ENCODE results near the gene GNAQ. TPM values are rescaled to one million over a fixed set of nuclear protein-coding genes. Genes with fewer than 3 reads are reported as not detected.
A peak's percentile ranks its signal among the peaks of the same experiment; 100 is the strongest.

The GNAQ gene
- total and polyA plus RNA-seq, 2 experiments from 2014 or later, result 25.7 to 47.9 TPM

DNA sequence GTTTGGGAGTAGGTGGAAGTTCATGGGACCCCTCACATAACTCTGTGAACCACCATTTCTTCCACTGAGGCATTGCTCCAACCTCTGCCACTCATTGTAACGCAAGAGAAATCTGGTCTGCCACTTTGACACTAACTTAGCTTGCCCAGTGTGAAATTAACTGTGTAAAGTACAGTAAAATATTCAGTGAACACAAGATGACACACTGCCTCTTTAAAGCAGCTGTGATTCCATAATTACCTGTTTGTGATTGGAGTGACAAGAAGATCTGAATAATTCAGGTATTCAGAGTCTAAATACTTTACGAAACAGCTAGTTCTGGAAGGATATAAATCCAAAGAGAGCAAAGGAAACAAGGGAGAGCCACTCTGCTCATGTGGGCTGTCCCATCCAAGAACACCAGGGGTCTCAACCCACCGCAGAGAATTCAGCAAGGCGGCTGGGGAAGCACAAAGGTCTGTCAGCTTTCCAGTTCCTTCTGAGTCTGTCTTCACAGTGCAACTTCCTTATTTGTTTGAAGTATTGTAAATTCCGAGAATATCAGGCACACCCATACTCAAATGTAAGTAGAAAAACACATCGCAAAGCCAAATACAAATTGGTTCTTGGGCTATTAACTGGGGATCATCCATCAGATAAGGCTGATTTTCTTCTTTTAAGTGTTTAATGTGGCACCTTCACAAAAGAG lies 86.9 kb downstream of the GNAQ start:
- no peaks in the 10 kb centered on the region for H3K36me3 ChIP-seq (replicated peaks; ENCODE audit: insufficient read depth, low read depth)
- no peaks in the 10 kb centered on the region for H3K9me3 ChIP-seq (ENCODE audit: low read depth)
- no peak overlapping the region for H2AFZ ChIP-seq
- H3K4me2 ChIP-seq, result peak overlapping the region; percentile 56
- peak overlapping the region; percentile 77 for H3K27ac ChIP-seq
- peaks cover 39% of the 10 kb centered on the region for H3K4me1 ChIP-seq (ENCODE audit: insufficient read depth)
- no peaks in the 10 kb centered on the region for H3K9me2 ChIP-seq (replicated peaks; ENCODE audit: insufficient read depth)
- H3K79me2 ChIP-seq, result peaks cover 87% of the 10 kb centered on the region
- no peaks in the 10 kb centered on the region for H3K27me3 ChIP-seq
- peaks cover 14% of the 10 kb centered on the region for H4K20me1 ChIP-seq (ENCODE audit: insufficient read depth, poor library complexity, severe bottlenecking)
- 43% methylated on average over 6 of the region's 6 CpGs for WGBS (ENCODE audit: low lambda C conversion rate, missing lambda C conversion rate)
- no peak overlapping the region for H3K4me3 ChIP-seq
- peak; percentile 64 for DNase-seq (ENCODE audit: low spot score)
- TF ChIP-seq EZH2phosphoT487 (IDR thresholded peaks at IDR 0.05; ENCODE audit: low read depth, severe bottlenecking, unreplicated experiment) (no peak), CTCF (IDR thresholded peaks at IDR 0.05; ENCODE audit: poor library complexity) (peak; percentile 32), EZH2 (IDR thresholded peaks at IDR 0.05; ENCODE audit: borderline replicate concordance) (no peak)

- no peaks in the 10 kb centered on the region for H3K9me3 ChIP-seq (ENCODE audit: low read depth)
- H3K36me3 ChIP-seq (replicated peaks; ENCODE audit: insufficient read depth, low read depth), result no peaks in the 10 kb centered on the region
- no peak overlapping the region for H3K4me3 ChIP-seq
- no peak for TF ChIP-seq CTCF (IDR thresholded peaks at IDR 0.05; ENCODE audit: poor library complexity)
- TF ChIP-seq EZH2 (IDR thresholded peaks at IDR 0.05; ENCODE audit: borderline replicate concordance), result no peak
- no peak for TF ChIP-seq EZH2phosphoT487 (IDR thresholded peaks at IDR 0.05; ENCODE audit: low read depth, severe bottlenecking, unreplicated experiment)
- peaks cover 6% of the 10 kb centered on the region for H4K20me1 ChIP-seq (ENCODE audit: insufficient read depth, poor library complexity, severe bottlenecking)
- H3K9me2 ChIP-seq (replicated peaks; ENCODE audit: insufficient read depth), result no peaks in the 10 kb centered on the region
- 62% methylated on average over 4 of the region's 4 CpGs for WGBS (ENCODE audit: low lambda C conversion rate, missing lambda C conversion rate)
- H3K27ac ChIP-seq, result peak overlapping the region; percentile 25
- peaks cover 39% of the 10 kb centered on the region for H3K4me1 ChIP-seq (ENCODE audit: insufficient read depth)
- no peak overlapping the region for H2AFZ ChIP-seq
- no peak overlapping the region for H3K4me2 ChIP-seq
- DNase-seq (ENCODE audit: low spot score), result no peak
- H3K27me3 ChIP-seq, result no peaks in the 10 kb centered on the region
- H3K79me2 ChIP-seq, result peaks cover 87% of the 10 kb centered on the region
These were observed 88.6 kb downstream of the GNAQ start for GRCh38 chr9:77943057-77943456.

- Histone ChIP-seq H3K79me2 (peaks cover 98% of the 10 kb centered on the region), H3K9me2 (replicated peaks; ENCODE audit: insufficient read depth) (no peaks in the 10 kb centered on the region), H3K36me3 (replicated peaks; ENCODE audit: insufficient read depth, low read depth) (no peaks in the 10 kb centered on the region), H3K27ac (no peak overlapping the region), H4K20me1 (ENCODE audit: insufficient read depth, poor library complexity, severe bottlenecking) (peaks cover 2% of the 10 kb centered on the region), H3K4me3 (no peak overlapping the region), H3K9me3 (ENCODE audit: low read depth) (no peaks in the 10 kb centered on the region), H3K4me2 (no peak overlapping the region), H2AFZ (no peak overlapping the region), H3K27me3 (no peaks in the 10 kb centered on the region), H3K4me1 (ENCODE audit: insufficient read depth) (peaks cover 16% of the 10 kb centered on the region)
- TF ChIP-seq CTCF (IDR thresholded peaks at IDR 0.05; ENCODE audit: poor library complexity), result no peak
- TF ChIP-seq EZH2phosphoT487 (IDR thresholded peaks at IDR 0.05; ENCODE audit: low read depth, severe bottlenecking, unreplicated experiment), result no peak
- no peak for TF ChIP-seq EZH2 (IDR thresholded peaks at IDR 0.05; ENCODE audit: borderline replicate concordance)
- 76% methylated on average over 2 of the region's 2 CpGs for WGBS (ENCODE audit: low lambda C conversion rate, missing lambda C conversion rate)
- no peak for DNase-seq (ENCODE audit: low spot score)
These were observed 92.4 kb downstream of the GNAQ start for GRCh38 chr9:77939149-77939668.
